Activated CD4-positive, CD25-positive, alpha-beta regulatory T cell treated with anti-CD3 and anti-CD28 coated beads, Interleukin-2, amount 50 U/mL, for 24 hours (primary cell): ENCODE results near the gene SLX1A.
"Not testable (repeated sequence)": the region's sequence is repeated elsewhere in the genome, so short reads cannot be mapped to it uniquely, and the experiment has no call there.

Experiments
- ATAC-seq, 2 donors: fragments of 150-1000 bp; cut with Tn5 transposase; one replicate each; pipeline ENCODE4 v1.10.0; 2021; ENCODE audit warnings: mild to moderate bottlenecking in 1 of 2, moderate library complexity in 1 of 2

The SLX1A gene

GRCh38 chr16:30193615-30194014 lies at the start of gene SLX1A, which contains the start of gene BOLA2B:
Gene SLX1A (plus strand): TSS chr16:30193875. CDS start chr16:30194085, 210 bp downstream.
Gene BOLA2B (minus strand): TSS chr16:30193666. CDS start chr16:30193595, 71 bp downstream.
- peak; percentile 87 to 91 for ATAC-seq

GRCh38 chr16:30144017-30144416 lies 49.7 kb upstream of the SLX1A start:
- no peak for ATAC-seq

- ATAC-seq: no peak
Measured at GRCh38 chr16:30144917-30145316, 48.8 kb upstream of the SLX1A start.

GRCh38 chr16:30145657-30146056 lies 48.0 kb upstream of the SLX1A start:
- no peak for ATAC-seq

GRCh38 chr16:30147843-30148510 lies 45.7 kb upstream of the SLX1A start:
- ATAC-seq: no peak

GRCh38 chr16:30149250-30149930 lies 44.3 kb upstream of the SLX1A start:
- no peak for ATAC-seq

GRCh38 chr16:30151091-30151490 lies 42.6 kb upstream of the SLX1A start:
- no peak for ATAC-seq

- no peak for ATAC-seq
Measured at GRCh38 chr16:30152517-30152916, 41.2 kb upstream of the SLX1A start.

- no peak for ATAC-seq
Measured at GRCh38 chr16:30155188-30155587, 38.5 kb upstream of the SLX1A start.

GRCh38 chr16:30157214-30157613 lies 36.5 kb upstream of the SLX1A start:
- no peak for ATAC-seq

GRCh38 chr16:30163538-30163937 lies 30.1 kb upstream of the SLX1A start:
- ATAC-seq: no peak

- no peak for ATAC-seq
Measured at GRCh38 chr16:30166202-30166902, 27.3 kb upstream of the SLX1A start.

- ATAC-seq: not testable (repeated sequence)
Measured at GRCh38 chr16:30168746-30169145, 24.9 kb upstream of the SLX1A start.

- ATAC-seq: not testable (repeated sequence)
Measured at GRCh38 chr16:30169416-30169815, 24.3 kb upstream of the SLX1A start.

GRCh38 chr16:30170145-30170544 lies 23.5 kb upstream of the SLX1A start:
- not testable (repeated sequence) for ATAC-seq

- no peak for ATAC-seq
Measured at GRCh38 chr16:30173054-30173453, 20.6 kb upstream of the SLX1A start.

GRCh38 chr16:30176876-30177275 lies 16.8 kb upstream of the SLX1A start:
- not testable (repeated sequence) for ATAC-seq

- no peak for ATAC-seq
Measured at GRCh38 chr16:30179195-30179594, 14.5 kb upstream of the SLX1A start.

- no peak for ATAC-seq
Measured at GRCh38 chr16:30179931-30180330, 13.7 kb upstream of the SLX1A start.

GRCh38 chr16:30180741-30181140 lies 12.9 kb upstream of the SLX1A start:
- no peak for ATAC-seq

GRCh38 chr16:30183233-30184095 lies 10.2 kb upstream of the SLX1A start, which contains the start of gene CORO1A:
Gene CORO1A (plus strand): TSS chr16:30183602. CDS start chr16:30185210, 1,608 bp downstream.
- peak; percentile 52 to 55 for ATAC-seq

GRCh38 chr16:30184096-30184890 lies 9.4 kb upstream of the SLX1A start:
- ATAC-seq: peak; percentile 6 to 9
